OCI-LY1 (cell line): ENCODE measurements around the gene EPS8L3.

Experiments used
- H2AFZ ChIP-seq: fragments of 200-600 bp; sonication (generic), shearing (Covaris generic); 2 replicates; pipeline ENCODE4 v1.6.0; 2014; ENCODE audit warnings: antibody characterized with exemption, mild to moderate bottlenecking, low read length
- H3F3A ChIP-seq: fragments of 200-600 bp; sonication (generic), shearing (Covaris generic); 2 replicates; pipeline ENCODE4 v1.6.0; 2014; ENCODE audit warnings: mild to moderate bottlenecking, antibody characterized with exemption, low read length, moderate library complexity; ENCODE audit not compliant: insufficient read depth
- H3K27ac ChIP-seq: fragments of 200-600 bp; sonication (generic); 2 replicates; pipeline ENCODE4 v1.5.1; 2014; ENCODE audit warnings: low read length, mixed run types, mild to moderate bottlenecking, low read depth; ENCODE audit not compliant: poor library complexity, severe bottlenecking
- H3K27me3 ChIP-seq: fragments of 200-600 bp; sonication (generic); 2 replicates; pipeline ENCODE4 v1.6.0; 2014; ENCODE audit warnings: antibody characterized with exemption, mild to moderate bottlenecking, low read length, moderate library complexity; ENCODE audit not compliant: insufficient read depth
- H3K36me3 ChIP-seq: fragments of 200-600 bp; sonication (generic); 2 replicates; pipeline ENCODE4 v1.6.1; 2014; ENCODE audit warnings: mild to moderate bottlenecking, antibody characterized with exemption, low read length, moderate library complexity, mixed read lengths; ENCODE audit not compliant: insufficient read depth
- H3K4me1 ChIP-seq: fragments of 200-600 bp; sonication (generic); 2 replicates; pipeline ENCODE4 v1.5.1; 2014; ENCODE audit warnings: mild to moderate bottlenecking, low read length, moderate library complexity; ENCODE audit not compliant: insufficient read depth, severe bottlenecking
- H3K4me2 ChIP-seq: fragments of 200-600 bp; sonication (generic), shearing (Covaris generic); 2 replicates; pipeline ENCODE4 v1.6.1; 2014; ENCODE audit warnings: low read length
- H3K4me3 ChIP-seq: fragments of 200-600 bp; sonication (generic); 2 replicates; pipeline ENCODE4 v1.5.1; 2014; ENCODE audit warnings: low read length, low read depth, mild to moderate bottlenecking, mixed read lengths; ENCODE audit not compliant: poor library complexity, severe bottlenecking
- H3K79me2 ChIP-seq: fragments of 200-600 bp; shearing (Covaris generic); 2 replicates; pipeline ENCODE4 v1.6.1; 2016; ENCODE audit warnings: mixed run types, low read length, mixed read lengths; ENCODE audit not compliant: insufficient read depth
- H3K9ac ChIP-seq: fragments of 200-600 bp; sonication (generic), shearing (Covaris generic); 2 replicates; pipeline ENCODE4 v1.6.1; 2014; ENCODE audit warnings: mild to moderate bottlenecking, low read length, mixed read lengths
- H3K9me2 ChIP-seq: fragments of 200-600 bp; sonication (generic), shearing (Covaris generic); 2 replicates; pipeline ENCODE4 v1.6.1; 2014; ENCODE audit warnings: low read depth, mild to moderate bottlenecking, low read length, mixed read lengths
- H3K9me3 ChIP-seq: fragments of 200-600 bp; shearing (Covaris generic); 2 replicates; pipeline ENCODE4 v1.6.1; 2014; ENCODE audit warnings: low read length, mixed read lengths
- H4K20me1 ChIP-seq: fragments of 200-600 bp; sonication (generic), shearing (Covaris generic); 2 replicates; pipeline ENCODE4 v1.6.0; 2016; ENCODE audit warnings: mild to moderate bottlenecking, low read length; ENCODE audit not compliant: insufficient read depth
- CTCF ChIP-seq: fragments of 200-600 bp; sonication (generic), shearing (Covaris generic); IDR thresholded peaks from 2 replicates; pipeline ENCODE4 v1.5.1; 2017; ENCODE audit warnings: mild to moderate bottlenecking, antibody characterized with exemption, low read length, moderate library complexity, mixed read lengths
- EZH2 ChIP-seq: fragments of 200-600 bp; sonication (generic), shearing (Covaris generic); IDR thresholded peaks from 2 replicates; pipeline ENCODE4 v1.8.0; 2017; ENCODE audit warnings: borderline replicate concordance, mixed run types, mild to moderate bottlenecking, antibody characterized with exemption, low read length, moderate library complexity, mixed read lengths

The EPS8L3 gene

GRCh38 chr1:109781806-109782205, 18.1 kb upstream of the EPS8L3 start:
- H3K36me3 ChIP-seq: no peaks in the 10 kb centered on the region
- no peaks in the 10 kb centered on the region for H3K4me1 ChIP-seq
- no peak overlapping the region for H2AFZ ChIP-seq
- TF ChIP-seq EZH2: no peak
- TF ChIP-seq CTCF: no peak
- H3F3A ChIP-seq: no peaks in the 10 kb centered on the region
- H3K27ac ChIP-seq: no peak overlapping the region
- H3K79me2 ChIP-seq: no peaks in the 10 kb centered on the region
- H3K27me3 ChIP-seq: peaks cover 8% of the 10 kb centered on the region; the same call in 1 of the 2 replicates
- no peaks in the 10 kb centered on the region for H3K9me2 ChIP-seq
- peaks cover 10% of the 10 kb centered on the region for H3K9me3 ChIP-seq
- H3K4me2 ChIP-seq: no peak overlapping the region
- H3K4me3 ChIP-seq: no peak overlapping the region
- H3K9ac ChIP-seq: no peak overlapping the region
- H4K20me1 ChIP-seq: no peaks in the 10 kb centered on the region

- Histone ChIP-seq H4K20me1 (no peaks in the 10 kb centered on the region), H3K4me2 (no peak overlapping the region), H3K9me2 (no peaks in the 10 kb centered on the region), H3K9ac (no peak overlapping the region), H3K27ac (no peak overlapping the region), H3K27me3 (peaks cover 8% of the 10 kb centered on the region; the same call in 1 of the 2 replicates), H3K9me3 (peaks cover 10% of the 10 kb centered on the region), H3K4me3 (no peak overlapping the region), H3F3A (no peaks in the 10 kb centered on the region), H2AFZ (no peak overlapping the region), H3K4me1 (no peaks in the 10 kb centered on the region), H3K36me3 (no peaks in the 10 kb centered on the region), H3K79me2 (no peaks in the 10 kb centered on the region)
- no peak for TF ChIP-seq EZH2
- TF ChIP-seq CTCF: no peak
Observed at GRCh38 chr1:109780982-109781381, 17.3 kb upstream of the EPS8L3 start.

GRCh38 chr1:109777980-109778625, 14.4 kb upstream of the EPS8L3 start:
- no peaks in the 10 kb centered on the region for H3F3A ChIP-seq
- H3K9ac ChIP-seq: no peak overlapping the region
- no peaks in the 10 kb centered on the region for H3K36me3 ChIP-seq
- no peaks in the 10 kb centered on the region for H3K9me2 ChIP-seq
- H2AFZ ChIP-seq: no peak overlapping the region
- H3K79me2 ChIP-seq: no peaks in the 10 kb centered on the region
- H3K27me3 ChIP-seq: peaks cover 6% of the 10 kb centered on the region; the same call in 1 of the 2 replicates
- H4K20me1 ChIP-seq: no peaks in the 10 kb centered on the region
- peaks cover 10% of the 10 kb centered on the region for H3K9me3 ChIP-seq
- H3K27ac ChIP-seq: no peak overlapping the region
- TF ChIP-seq CTCF: no peak
- TF ChIP-seq EZH2: no peak
- H3K4me2 ChIP-seq: no peak overlapping the region
- H3K4me3 ChIP-seq: no peak overlapping the region
- H3K4me1 ChIP-seq: no peaks in the 10 kb centered on the region
